ENCODE results near the gene SLC35D3.
"Not testable (repeated sequence)": the region's sequence is repeated elsewhere in the genome, so short reads cannot be mapped to it uniquely, and the experiment has no call there.

SLC35D3 gene

GRCh38 chr6:136923116-136923953 lies 1.2 kb downstream of the SLC35D3 start:
- DNase-seq (ENCODE audit: low read depth): no peak

- no peak for DNase-seq (ENCODE audit: low read depth)
Measured at GRCh38 chr6:136923954-136924673, 2.0 kb downstream of the SLC35D3 start.

DNA sequence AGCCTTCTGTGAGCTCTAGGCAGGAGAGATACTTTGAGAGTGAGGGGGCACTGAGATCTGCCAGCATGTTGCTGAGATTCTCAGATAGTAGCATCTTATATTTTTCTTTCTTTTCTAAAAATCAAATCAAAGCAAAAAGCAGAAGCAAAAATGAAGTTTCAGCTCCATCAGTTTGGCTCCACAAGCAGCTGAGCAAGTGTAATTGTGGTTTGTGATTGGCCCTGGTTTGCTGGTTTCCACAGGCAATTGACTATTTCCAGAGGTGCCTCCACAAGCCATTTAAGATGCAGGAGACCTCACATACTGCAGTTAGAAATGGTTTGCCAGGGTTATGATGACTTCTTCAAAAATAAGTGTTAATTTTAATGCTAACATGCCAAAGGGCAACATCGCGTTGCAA lies 4.3 kb downstream of the SLC35D3 start:
- no peak for DNase-seq (ENCODE audit: low read depth)

- DNase-seq (ENCODE audit: low read depth): no peak
Measured at GRCh38 chr6:136927292-136927691, 5.2 kb downstream of the SLC35D3 start.

- no peak for DNase-seq (ENCODE audit: low read depth)
Measured at GRCh38 chr6:136930528-136930927, 8.4 kb downstream of the SLC35D3 start.

DNA sequence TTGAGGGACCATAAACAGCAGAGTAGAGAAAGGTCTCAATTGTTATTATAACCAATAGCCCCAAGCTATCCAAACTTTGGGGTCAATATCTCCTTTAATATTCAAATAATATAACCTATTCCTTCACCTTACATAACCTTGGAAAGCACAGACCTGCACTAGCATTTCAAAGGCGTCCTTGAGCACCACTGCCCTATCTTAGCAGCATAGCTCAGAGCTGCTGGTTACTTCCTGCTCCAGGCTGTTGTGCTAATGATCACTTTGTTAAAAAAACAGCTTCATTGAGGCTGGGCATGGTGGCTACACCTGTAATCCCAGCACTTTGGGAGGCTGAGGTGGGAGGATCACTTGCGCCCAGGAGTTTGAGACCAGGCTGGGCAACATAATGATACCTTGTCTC lies 10.5 kb downstream of the SLC35D3 start:
- no peak for DNase-seq (ENCODE audit: low read depth)

DNA sequence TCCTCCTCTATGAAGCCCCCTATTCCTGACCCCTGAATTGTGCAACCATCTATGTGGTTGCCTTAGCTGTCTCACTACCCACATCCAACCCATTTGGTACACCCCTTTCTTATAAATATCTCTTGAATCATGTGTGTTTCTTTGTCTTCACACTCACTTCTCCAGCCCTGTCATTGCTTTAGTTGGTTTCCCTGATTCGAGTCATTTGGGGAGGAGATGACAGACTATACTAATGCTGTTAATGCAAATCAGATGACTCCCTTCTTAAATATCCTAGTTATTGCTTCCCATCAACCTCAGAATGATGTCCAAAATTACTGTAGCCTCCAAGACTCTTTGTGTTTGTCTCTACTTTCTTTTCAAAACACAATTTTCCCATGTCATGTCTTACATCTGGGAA lies 23.0 kb downstream of the SLC35D3 start:
- DNase-seq (ENCODE audit: low read depth): no peak

GRCh38 chr6:136945711-136946121 lies 23.6 kb downstream of the SLC35D3 start:
- no peak for DNase-seq (ENCODE audit: low read depth)

DNA sequence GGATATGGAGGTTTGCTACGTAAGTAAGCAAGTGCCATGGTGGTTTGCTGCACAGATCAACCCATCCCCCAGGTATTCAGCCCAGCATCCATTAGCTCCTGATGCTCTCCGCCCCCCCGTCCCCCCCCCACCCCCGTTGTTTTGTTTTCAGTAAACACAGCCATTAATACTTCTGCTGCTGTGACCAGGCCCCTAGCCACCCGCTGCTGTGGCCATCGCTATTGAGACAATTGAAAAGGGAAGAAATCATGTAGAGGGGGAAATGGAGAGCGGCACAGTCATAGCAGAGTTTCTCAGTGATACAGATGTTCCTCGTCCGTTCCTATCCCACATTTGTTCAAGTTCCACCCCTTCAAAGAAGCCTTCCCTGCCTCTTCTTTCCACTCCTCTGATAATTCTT lies 24.9 kb downstream of the SLC35D3 start:
- DNase-seq (ENCODE audit: low read depth): no peak

- DNase-seq (ENCODE audit: low read depth): not testable (repeated sequence)
Measured at GRCh38 chr6:136949957-136950356, 27.9 kb downstream of the SLC35D3 start.

DNA sequence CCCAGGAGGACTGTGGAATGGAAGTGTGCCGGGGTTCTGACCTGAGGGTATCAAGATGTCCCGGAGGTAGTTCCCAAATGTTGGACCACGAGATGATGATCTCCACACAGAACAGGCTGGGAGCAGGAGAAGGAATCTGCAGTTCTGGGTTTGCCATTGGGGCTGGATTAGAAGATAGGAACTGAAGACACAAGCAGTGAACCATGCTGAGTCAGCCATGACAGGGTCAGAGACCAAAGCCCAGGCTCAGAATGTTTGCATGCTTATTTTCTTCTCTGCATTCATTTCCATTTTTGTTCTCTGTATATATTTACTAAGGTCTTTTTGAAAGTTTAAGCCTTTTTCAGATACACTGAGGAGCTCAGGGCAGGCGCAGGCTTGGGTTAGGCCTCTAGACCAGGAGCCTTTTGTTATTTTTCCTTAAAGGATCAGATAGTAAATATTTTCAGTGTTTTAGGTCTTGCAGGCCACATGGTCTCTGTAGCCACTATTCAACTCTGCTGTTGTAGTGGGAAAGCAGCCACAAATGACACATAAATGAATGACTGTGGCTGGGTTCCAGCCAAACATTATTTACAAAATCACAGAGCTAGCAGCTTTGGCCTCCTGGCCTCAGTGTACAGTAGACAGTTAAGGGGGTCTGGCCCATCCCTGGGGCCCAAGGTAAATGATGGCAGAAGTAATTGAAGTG lies 28.5 kb downstream of the SLC35D3 start:
- DNase-seq (ENCODE audit: low read depth): no peak

DNA sequence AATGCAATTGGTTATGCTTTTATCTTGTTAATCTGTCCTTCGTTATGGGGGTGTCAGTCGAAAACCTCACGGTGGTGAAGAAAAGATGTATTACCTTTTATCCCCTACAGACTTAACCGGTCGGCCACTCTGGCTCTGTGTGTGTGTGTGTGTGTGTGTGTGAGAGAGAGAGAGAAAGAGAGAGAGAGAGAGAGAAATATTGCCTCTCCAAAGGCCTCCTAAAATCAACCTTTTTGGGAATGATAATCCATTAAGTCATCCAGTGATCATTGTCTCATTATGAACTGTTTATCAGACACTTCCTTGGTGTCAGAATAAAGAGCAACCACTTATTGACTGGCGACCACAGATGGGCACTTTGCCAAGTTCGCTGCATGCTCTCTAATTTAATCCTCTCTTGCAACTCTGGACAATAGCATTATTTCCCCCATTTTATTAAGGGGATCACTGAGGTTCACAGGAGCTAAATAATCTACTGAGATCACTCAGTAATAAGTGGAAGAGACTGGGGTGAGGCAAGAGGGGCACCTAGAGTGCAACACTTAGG lies 30.7 kb downstream of the SLC35D3 start:
- no peak for DNase-seq (ENCODE audit: low read depth)

- no peak for DNase-seq (ENCODE audit: low read depth)
Measured at GRCh38 chr6:136955123-136955522, 33.0 kb downstream of the SLC35D3 start.

- DNase-seq (ENCODE audit: low read depth): no peak
Measured at GRCh38 chr6:136956590-136957544, 34.8 kb downstream of the SLC35D3 start.

- DNase-seq (ENCODE audit: low read depth): no peak
Measured at GRCh38 chr6:136958168-136958567, 36.1 kb downstream of the SLC35D3 start.

- no peak for DNase-seq (ENCODE audit: low read depth)
Measured at GRCh38 chr6:136959471-136959891, 37.4 kb downstream of the SLC35D3 start.

GRCh38 chr6:136959935-136960334 lies 37.8 kb downstream of the SLC35D3 start:
- not testable (repeated sequence) for DNase-seq (ENCODE audit: low read depth)

DNA sequence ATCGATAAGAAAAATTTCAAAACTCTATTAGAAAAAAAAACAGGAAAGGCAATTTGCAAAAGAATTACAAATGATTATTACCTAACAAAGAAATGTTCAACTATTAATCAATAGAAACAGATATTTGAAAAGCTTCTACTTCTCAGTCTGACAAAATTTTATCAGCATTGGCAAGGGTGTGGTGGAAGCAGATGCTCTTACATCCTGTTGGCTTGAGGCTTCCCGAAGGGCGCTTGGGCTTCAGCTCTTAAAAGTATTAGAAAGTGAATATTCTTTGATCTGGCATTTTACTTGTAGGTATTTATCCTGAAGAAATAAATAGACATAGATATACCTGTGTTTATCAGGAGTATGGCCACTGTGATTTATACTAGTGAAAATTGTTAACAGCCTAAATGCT lies 38.7 kb downstream of the SLC35D3 start:
- no peak for DNase-seq (ENCODE audit: low read depth)

DNA sequence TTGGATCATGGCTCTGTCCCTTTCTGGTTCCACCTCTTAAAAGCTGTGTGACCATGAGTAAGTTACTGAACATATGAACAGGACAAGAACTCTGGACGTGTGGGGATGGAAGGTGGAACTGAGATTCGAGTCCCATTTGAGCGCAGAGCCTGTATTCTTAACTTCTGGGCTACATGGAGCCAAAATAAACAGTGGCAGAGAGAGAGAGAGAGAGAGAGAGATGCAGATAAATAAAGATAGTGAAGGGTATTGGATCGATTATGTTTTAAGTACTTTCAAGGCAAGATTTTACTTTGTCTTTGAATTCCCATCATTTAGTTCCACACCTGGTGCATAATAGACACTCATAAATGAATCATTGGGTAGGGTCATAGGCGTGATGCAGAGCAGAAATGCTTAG lies 39.7 kb downstream of the SLC35D3 start:
- no peak for DNase-seq (ENCODE audit: low read depth)

- DNase-seq (ENCODE audit: low read depth): no peak
Measured at GRCh38 chr6:136962661-136963060, 40.6 kb downstream of the SLC35D3 start.

GRCh38 chr6:136963259-136963658 lies 41.2 kb downstream of the SLC35D3 start:
- no peak for DNase-seq (ENCODE audit: low read depth)

Measured in GM04503 (cell line).